Osteocyte (in vitro differentiated cells): Measurements from ENCODE around the gene AK9. TPM values are rescaled to one million over a fixed set of nuclear protein-coding genes. Genes with fewer than 3 reads are reported as not detected.

Source experiments
- DNase-seq: peaks from one replicate; pipeline ENCODE4 v3.0.0; 2021; ENCODE audit warnings: mixed read lengths; ENCODE audit not compliant: unreplicated experiment; ENCODE audit errors: extremely low spot score
- H3K27ac Mint-ChIP-seq: one replicate; pipeline ENCODE4 v1.8.0; 2021; ENCODE audit warnings: mild to moderate bottlenecking, mixed read lengths; ENCODE audit not compliant: unreplicated experiment
- H3K27me3 Mint-ChIP-seq: one replicate; pipeline ENCODE4 v1.8.0; 2021; ENCODE audit warnings: mixed read lengths; ENCODE audit not compliant: unreplicated experiment
- H3K36me3 Mint-ChIP-seq: one replicate; pipeline ENCODE4 v1.8.0; 2021; ENCODE audit warnings: mixed read lengths; ENCODE audit not compliant: unreplicated experiment
- H3K4me1 Mint-ChIP-seq: one replicate; pipeline ENCODE4 v1.8.0; 2021; ENCODE audit warnings: mixed read lengths; ENCODE audit not compliant: unreplicated experiment
- H3K4me3 Mint-ChIP-seq: one replicate; pipeline ENCODE4 v1.8.0; 2021; ENCODE audit warnings: mild to moderate bottlenecking, moderate library complexity, mixed read lengths; ENCODE audit not compliant: unreplicated experiment
- H3K9me3 Mint-ChIP-seq: one replicate; pipeline ENCODE4 v1.8.0; 2021; ENCODE audit warnings: mixed read lengths; ENCODE audit not compliant: unreplicated experiment
- CTCF ChIP-seq: fragments of 200-600 bp; sonication (generic); IDR thresholded peaks from 2 replicates; pipeline ENCODE4 v1.5.0; 2021; ENCODE audit warnings: antibody characterized with exemption, mild to moderate bottlenecking, moderate library complexity
- total RNA-seq: library from RNA; stranded (reverse); gene quantifications from 2 replicates; pipeline ENCODE4 v1.2.1, GENCODE V29; 2021

The AK9 gene
- total RNA-seq, 1 donor from 2014 or later: 5.3 TPM

- Mint-ChIP-seq H3K4me3 (no peak overlapping the region), H3K27ac (no peak overlapping the region)
Measured at GRCh38 chr6:109453156-109453555, 237.8 kb downstream of the AK9 start.

GRCh38 chr6:109452181-109452580 is 238.8 kb downstream of the AK9 start:
- no peak overlapping the region for H3K27ac Mint-ChIP-seq

More at GRCh38 chr6:109453156-109453555, 237.8 kb downstream of the AK9 start:
- H3K36me3 Mint-ChIP-seq: no peaks in the 10 kb centered on the region
- no peaks in the 10 kb centered on the region for H3K27me3 Mint-ChIP-seq
- no peak for TF ChIP-seq CTCF
- DNase-seq: no peak
- peaks cover 20% of the 10 kb centered on the region for H3K4me1 Mint-ChIP-seq
- no peaks in the 10 kb centered on the region for H3K9me3 Mint-ChIP-seq

GRCh38 chr6:109451376-109451775 is 239.6 kb downstream of the AK9 start:
- Mint-ChIP-seq H3K27me3 (no peaks in the 10 kb centered on the region), H3K36me3 (peaks cover 4% of the 10 kb centered on the region), H3K27ac (no peak overlapping the region), H3K4me3 (no peak overlapping the region), H3K4me1 (peaks cover 14% of the 10 kb centered on the region), H3K9me3 (no peaks in the 10 kb centered on the region)
- DNase-seq: peak; percentile 51
- TF ChIP-seq CTCF: no peak

More at GRCh38 chr6:109452181-109452580, 238.8 kb downstream of the AK9 start:
- H3K9me3 Mint-ChIP-seq: no peaks in the 10 kb centered on the region
- no peak for TF ChIP-seq CTCF
- no peak overlapping the region for H3K4me3 Mint-ChIP-seq
- no peaks in the 10 kb centered on the region for H3K27me3 Mint-ChIP-seq
- no peak for DNase-seq
- peaks cover 20% of the 10 kb centered on the region for H3K4me1 Mint-ChIP-seq
- no peaks in the 10 kb centered on the region for H3K36me3 Mint-ChIP-seq

GRCh38 chr6:109450801-109451200 is 240.2 kb downstream of the AK9 start:
- Mint-ChIP-seq H3K27ac (no peak overlapping the region), H3K27me3 (no peaks in the 10 kb centered on the region), H3K9me3 (no peaks in the 10 kb centered on the region), H3K36me3 (peaks cover 7% of the 10 kb centered on the region), H3K4me1 (peaks cover 11% of the 10 kb centered on the region), H3K4me3 (no peak overlapping the region)
- no peak for TF ChIP-seq CTCF
- DNase-seq: peak; percentile 19

GRCh38 chr6:109449795-109450673 is 241.0 kb downstream of the AK9 start:
- H3K27me3 Mint-ChIP-seq: no peaks in the 10 kb centered on the region
- H3K4me1 Mint-ChIP-seq: peaks cover 11% of the 10 kb centered on the region
- H3K9me3 Mint-ChIP-seq: no peaks in the 10 kb centered on the region
- H3K4me3 Mint-ChIP-seq: no peak overlapping the region
- no peak for DNase-seq
- peaks cover 13% of the 10 kb centered on the region for H3K36me3 Mint-ChIP-seq
- TF ChIP-seq CTCF: no peak
- no peak overlapping the region for H3K27ac Mint-ChIP-seq
